ENCODE measurements around the gene PPP3CA. TPM values are rescaled to one million over a fixed set of nuclear protein-coding genes. Genes with fewer than 3 reads are reported as not detected.

Gene PPP3CA
- total and polyA plus RNA-seq, 5 donors, result 8.3 to 27.2 (median 18.7) TPM

GRCh38 chr4:101289306-101289705 lies 58.0 kb downstream of the PPP3CA start:
- intact Hi-C loops (cut with DNase I), result loop anchor here in 1 of 4 donors (10.0 kb wide), 1 partner anchor 55 kb away; the partner anchor contains the start of gene PPP3CA
- H3K9me3 ChIP-seq (ENCODE audit: control insufficient read depth, low read length), result no peaks in the 10 kb centered on the region

GRCh38 chr4:101288365-101289145 lies 58.8 kb downstream of the PPP3CA start:
- WGBS, result 36% methylated on average over 6 of the region's 6 CpGs
- DNase-seq (peak in 2 of 3 donors; percentile 42 to 52), ATAC-seq (peak in 1 of 2 donors; percentile 38)
- intact Hi-C loops (cut with DNase I), result loop anchor here in 1 of 4 donors (10.0 kb wide), 1 partner anchor 56 kb away; the partner anchor contains the start of gene PPP3CA
- H3K9me3 ChIP-seq (ENCODE audit: control insufficient read depth, low read length), result no peaks in the 10 kb centered on the region
- no peak overlapping the region for H3K4me3 ChIP-seq (ENCODE audit: low read length)
- no peaks in the 10 kb centered on the region for H3K27me3 ChIP-seq (ENCODE audit: control insufficient read depth, insufficient read depth)
- H3K4me1 ChIP-seq (ENCODE audit: control insufficient read depth, insufficient read depth, low read length), result peaks cover 10% of the 10 kb centered on the region
- H3K27ac ChIP-seq (ENCODE audit: low read length), result no peak overlapping the region

More at GRCh38 chr4:101289306-101289705, 58.0 kb downstream of the PPP3CA start:
- H3K4me1 ChIP-seq (ENCODE audit: control insufficient read depth, insufficient read depth, low read length), result peaks cover 10% of the 10 kb centered on the region
- H3K27ac ChIP-seq (ENCODE audit: low read length), result no peak overlapping the region
- ATAC-seq (no peak), DNase-seq (no peak)
- no peaks in the 10 kb centered on the region for H3K27me3 ChIP-seq (ENCODE audit: control insufficient read depth, insufficient read depth)
- WGBS, result 91% methylated on average over 2 of the region's 2 CpGs
- no peak overlapping the region for H3K4me3 ChIP-seq (ENCODE audit: low read length)

GRCh38 chr4:101287324-101287723 lies 60.0 kb downstream of the PPP3CA start:
- 64% methylated on average over 2 of the region's 2 CpGs for WGBS
- H3K27ac ChIP-seq (ENCODE audit: low read length), result no peak overlapping the region
- ATAC-seq (peak in 1 of 2 donors; percentile 42), DNase-seq (no peak)
- H3K4me1 ChIP-seq (ENCODE audit: control insufficient read depth, insufficient read depth, low read length), result peaks cover 10% of the 10 kb centered on the region
- intact Hi-C loops (cut with DNase I), result loop anchor here in 1 of 4 donors (10.0 kb wide), 1 partner anchor 57 kb away; the partner anchor contains the start of gene PPP3CA
- no peak overlapping the region for H3K4me3 ChIP-seq (ENCODE audit: low read length)
- H3K27me3 ChIP-seq (ENCODE audit: control insufficient read depth, insufficient read depth), result no peaks in the 10 kb centered on the region
- H3K9me3 ChIP-seq (ENCODE audit: control insufficient read depth, low read length), result no peaks in the 10 kb centered on the region

GRCh38 chr4:101286663-101287062 lies 60.7 kb downstream of the PPP3CA start:
- DNase-seq (no peak), ATAC-seq (no peak)
- no peaks in the 10 kb centered on the region for H3K27me3 ChIP-seq (ENCODE audit: control insufficient read depth, insufficient read depth)
- no peaks in the 10 kb centered on the region for H3K9me3 ChIP-seq (ENCODE audit: control insufficient read depth, low read length)
- H3K27ac ChIP-seq (ENCODE audit: low read length), result no peak overlapping the region
- H3K4me1 ChIP-seq (ENCODE audit: control insufficient read depth, insufficient read depth, low read length), result peaks cover 10% of the 10 kb centered on the region
- 94% methylated on average over 1 of the region's 1 CpG for WGBS
- intact Hi-C loops (cut with DNase I), result loop anchor here in 1 of 4 donors (10.0 kb wide), 1 partner anchor 58 kb away; the partner anchor contains the start of gene PPP3CA
- no peak overlapping the region for H3K4me3 ChIP-seq (ENCODE audit: low read length)

GRCh38 chr4:101285985-101286384 lies 61.3 kb downstream of the PPP3CA start:
- H3K27ac ChIP-seq (ENCODE audit: low read length), result no peak overlapping the region
- ATAC-seq (no peak), DNase-seq (no peak)
- peaks cover 10% of the 10 kb centered on the region for H3K4me1 ChIP-seq (ENCODE audit: control insufficient read depth, insufficient read depth, low read length)
- no peak overlapping the region for H3K4me3 ChIP-seq (ENCODE audit: low read length)
- no peaks in the 10 kb centered on the region for H3K27me3 ChIP-seq (ENCODE audit: control insufficient read depth, insufficient read depth)
- H3K9me3 ChIP-seq (ENCODE audit: control insufficient read depth, low read length), result no peaks in the 10 kb centered on the region
- intact Hi-C loops (cut with DNase I), result loop anchor here in 1 of 4 donors (10.0 kb wide), 1 partner anchor 59 kb away; the partner anchor contains the start of gene PPP3CA
- 87% methylated on average over 4 of the region's 4 CpGs for WGBS

GRCh38 chr4:101284546-101284945 lies 62.8 kb downstream of the PPP3CA start:
- Histone ChIP-seq H3K4me3 (ENCODE audit: low read length) (no peak overlapping the region), H3K27ac (ENCODE audit: low read length) (no peak overlapping the region), H3K9me3 (ENCODE audit: control insufficient read depth, low read length) (no peaks in the 10 kb centered on the region), H3K27me3 (ENCODE audit: control insufficient read depth, insufficient read depth) (no peaks in the 10 kb centered on the region), H3K4me1 (ENCODE audit: control insufficient read depth, insufficient read depth, low read length) (peaks cover 8% of the 10 kb centered on the region)
- WGBS, result 53% methylated on average over 1 of the region's 1 CpG
- intact Hi-C loops (cut with DNase I), result loop anchor here in 1 of 4 donors (10.0 kb wide), 1 partner anchor 60 kb away; the partner anchor contains the start of gene PPP3CA
- DNase-seq (no peak), ATAC-seq (no peak)

GRCh38 chr4:101283434-101283833 lies 63.9 kb downstream of the PPP3CA start:
- no peaks in the 10 kb centered on the region for H3K27me3 ChIP-seq (ENCODE audit: control insufficient read depth, insufficient read depth)
- WGBS, result 88% methylated on average over 2 of the region's 2 CpGs
- no peak for DNase-seq
- H3K4me1 ChIP-seq (ENCODE audit: control insufficient read depth, insufficient read depth, low read length), result peaks cover 10% of the 10 kb centered on the region
- ATAC-seq, result no peak
- no peaks in the 10 kb centered on the region for H3K9me3 ChIP-seq (ENCODE audit: control insufficient read depth, low read length)
- intact Hi-C loops (cut with DNase I), result loop anchor here in 1 of 4 donors (10.0 kb wide), 1 partner anchor 61 kb away; the partner anchor contains the start of gene PPP3CA
- no peak overlapping the region for H3K4me3 ChIP-seq (ENCODE audit: low read length)
- no peak overlapping the region for H3K27ac ChIP-seq (ENCODE audit: low read length)

- peaks cover 12% of the 10 kb centered on the region for H3K4me1 ChIP-seq (ENCODE audit: control insufficient read depth, insufficient read depth, low read length)
- no peak for ATAC-seq
Measured at GRCh38 chr4:101282076-101282844, 65.1 kb downstream of the PPP3CA start.

GRCh38 chr4:101280866-101281600 lies 66.3 kb downstream of the PPP3CA start:
- DNase-seq (no peak), ATAC-seq (peak in 1 of 2 donors; percentile 42)
- Histone ChIP-seq H3K9me3 (ENCODE audit: control insufficient read depth, low read length) (no peaks in the 10 kb centered on the region), H3K4me3 (ENCODE audit: low read length) (no peak overlapping the region), H3K4me1 (ENCODE audit: control insufficient read depth, insufficient read depth, low read length) (peaks cover 11% of the 10 kb centered on the region), H3K27me3 (ENCODE audit: control insufficient read depth, insufficient read depth) (no peaks in the 10 kb centered on the region), H3K27ac (ENCODE audit: low read length) (no peak overlapping the region)
- intact Hi-C loops (cut with DNase I), result loop anchor here in 1 of 4 donors (10.0 kb wide), 1 partner anchor 64 kb away; the partner anchor contains the start of gene PPP3CA
- 73% methylated on average over 3 of the region's 3 CpGs for WGBS

More at GRCh38 chr4:101282076-101282844, 65.1 kb downstream of the PPP3CA start:
- WGBS, result 77% methylated on average over 4 of the region's 4 CpGs
- Histone ChIP-seq H3K27ac (ENCODE audit: low read length) (no peak overlapping the region), H3K4me3 (ENCODE audit: low read length) (no peak overlapping the region), H3K27me3 (ENCODE audit: control insufficient read depth, insufficient read depth) (no peaks in the 10 kb centered on the region), H3K9me3 (ENCODE audit: control insufficient read depth, low read length) (no peaks in the 10 kb centered on the region)
- intact Hi-C loops (cut with DNase I), result loop anchor here in 1 of 4 donors (10.0 kb wide), 1 partner anchor 63 kb away; the partner anchor contains the start of gene PPP3CA
- DNase-seq, result peak in 1 of 3 donors; percentile 40

GRCh38 chr4:101279377-101279871 lies 67.9 kb downstream of the PPP3CA start:
- H3K4me3 ChIP-seq (ENCODE audit: low read length), result no peak overlapping the region
- H3K9me3 ChIP-seq (ENCODE audit: control insufficient read depth, low read length), result no peaks in the 10 kb centered on the region
- H3K27me3 ChIP-seq (ENCODE audit: control insufficient read depth, insufficient read depth), result no peaks in the 10 kb centered on the region
- intact Hi-C loops (cut with DNase I), result no loop called here
- peak; percentile 41 to 78 (median 67) for DNase-seq
- WGBS, result 26% methylated on average over 3 of the region's 3 CpGs
- ATAC-seq, result peak; percentile 90 to 95
- peaks cover 4% of the 10 kb centered on the region for H3K4me1 ChIP-seq (ENCODE audit: control insufficient read depth, insufficient read depth, low read length)
- H3K27ac ChIP-seq (ENCODE audit: low read length), result no peak overlapping the region
